AG09309 (cell line): Measurements from ENCODE around the gene ANKRD44.
A peak's percentile ranks its signal among the peaks of the same experiment; 100 is the strongest.

Experiments
- DNase-seq: peaks from one replicate; pipeline ENCODE4 v3.0.0-alpha.2; 2010; ENCODE audit warnings: low read depth
- H3K4me3 ChIP-seq: 2 replicates; pipeline ENCODE4 v1.5.1; 2011; ENCODE audit warnings: mild to moderate bottlenecking, low read depth, low read length, moderate library complexity; ENCODE audit not compliant: control insufficient read depth
- CTCF ChIP-seq: IDR thresholded peaks from 2 replicates; pipeline ENCODE4 v1.5.1; 2011; ENCODE audit warnings: mild to moderate bottlenecking, low read depth, low read length, inconsistent platforms; ENCODE audit not compliant: insufficient read depth, control insufficient read depth; ENCODE audit errors: missing control alignments

Gene ANKRD44

GRCh38 chr2:197285361-197285760 lies 25.2 kb downstream of the ANKRD44 start:
- no peak for DNase-seq
- H3K4me3 ChIP-seq: no peak overlapping the region

GRCh38 chr2:197284956-197285355 lies 25.6 kb downstream of the ANKRD44 start:
- no peak overlapping the region for H3K4me3 ChIP-seq
- no peak for TF ChIP-seq CTCF
- DNase-seq: no peak

More at GRCh38 chr2:197285361-197285760, 25.2 kb downstream of the ANKRD44 start:
- TF ChIP-seq CTCF: no peak

- no peak overlapping the region for H3K4me3 ChIP-seq
- DNase-seq: no peak
- TF ChIP-seq CTCF: no peak
Observed at GRCh38 chr2:197281421-197281820, 29.2 kb downstream of the ANKRD44 start.

GRCh38 chr2:197280015-197280702 lies 30.4 kb downstream of the ANKRD44 start:
- DNase-seq: peak; percentile 17
- H3K4me3 ChIP-seq: no peak overlapping the region
- TF ChIP-seq CTCF: no peak

- no peak overlapping the region for H3K4me3 ChIP-seq
- TF ChIP-seq CTCF: no peak
- DNase-seq: no peak
Observed at GRCh38 chr2:197278799-197279763, 31.5 kb downstream of the ANKRD44 start.

- H3K4me3 ChIP-seq: no peak overlapping the region
- no peak for DNase-seq
- no peak for TF ChIP-seq CTCF
Observed at GRCh38 chr2:197277794-197278193, 32.8 kb downstream of the ANKRD44 start.
